ENCODE data around the gene METTL9. TPM values are rescaled to one million over a fixed set of nuclear protein-coding genes. Genes with fewer than 3 reads are reported as not detected.

METTL9 gene
- total RNA-seq, 4 donors from 2014 or later: 97.0 to 118 (median 108) TPM

DNA sequence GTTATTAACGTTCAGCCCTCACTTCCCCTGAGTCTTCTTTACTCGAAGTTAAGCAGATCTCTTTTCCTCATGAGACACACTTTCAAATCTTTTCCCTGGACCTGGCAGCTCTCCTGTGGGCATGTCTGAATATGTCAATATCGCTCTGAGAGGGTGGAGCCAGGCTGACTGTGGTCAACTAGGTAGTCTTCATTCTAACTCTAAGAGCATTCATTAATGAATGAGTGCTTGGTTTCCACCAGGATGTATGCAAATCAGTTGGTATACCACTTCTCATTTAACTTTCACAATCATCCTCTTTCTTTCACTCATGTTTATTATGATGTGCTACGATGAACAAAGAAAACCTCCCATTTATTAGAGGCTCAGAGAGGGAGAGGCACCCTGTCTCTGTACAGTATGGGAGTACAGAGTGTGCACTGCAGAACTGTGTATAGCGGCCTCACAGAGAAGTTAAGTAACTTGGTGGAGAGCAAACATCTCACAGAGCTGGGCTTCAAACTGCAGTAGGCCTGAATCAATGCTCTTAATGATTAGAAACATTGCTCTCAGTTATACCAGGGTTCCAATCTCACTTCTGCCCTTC lies 104.3 kb downstream of the METTL9 start:
- no peak overlapping the region for H3K4me3 ChIP-seq
- 71 to 75% methylated on average over 3 to 5 of the region's 5 CpGs for WGBS, 2 donors (ENCODE audit: low coverage in 1 of 2)
- H3K4me1 ChIP-seq: peaks cover 0 to 7% (median 3%) of the 10 kb centered on the region in 3 donors
- H3K36me3 ChIP-seq: no peaks in the 10 kb centered on the region
- peaks cover 8% of the 10 kb centered on the region for H3K27me3 ChIP-seq
- ATAC-seq: no peak
- no peaks in the 10 kb centered on the region for H3K9me3 ChIP-seq
- TF ChIP-seq CTCF (IDR thresholded peaks at IDR 0.05) (no peak), POLR2A (IDR thresholded peaks at IDR 0.05) (no peak), POLR2AphosphoS5 (IDR thresholded peaks at IDR 0.05) (no peak), EP300 (IDR thresholded peaks at IDR 0.05) (no peak)
- H3K27ac ChIP-seq: no peak overlapping the region

GRCh38 chr16:21704266-21704665 lies 104.9 kb downstream of the METTL9 start:
- WGBS, 2 donors (ENCODE audit: low coverage in 1 of 2): 87 to 89% methylated on average over 2 of the region's 5 CpGs
- H3K27ac ChIP-seq: no peak overlapping the region
- ATAC-seq: no peak

GRCh38 chr16:21704733-21705132 lies 105.4 kb downstream of the METTL9 start:
- 71 to 100% methylated on average over 1 to 3 of the region's 6 CpGs for WGBS, 2 donors (ENCODE audit: low coverage in 1 of 2)

More at GRCh38 chr16:21704266-21704665, 104.9 kb downstream of the METTL9 start:
- Histone ChIP-seq H3K9me3 (no peaks in the 10 kb centered on the region), H3K4me3 (no peak overlapping the region), H3K4me1 (peaks cover 0 to 8% (median 3%) of the 10 kb centered on the region in 3 donors), H3K27me3 (peaks cover 8% of the 10 kb centered on the region), H3K36me3 (no peaks in the 10 kb centered on the region)
- no peak for TF ChIP-seq CTCF (IDR thresholded peaks at IDR 0.05)
- TF ChIP-seq POLR2AphosphoS5 (IDR thresholded peaks at IDR 0.05): no peak
- TF ChIP-seq POLR2A (IDR thresholded peaks at IDR 0.05): no peak
- TF ChIP-seq EP300 (IDR thresholded peaks at IDR 0.05): no peak

More at GRCh38 chr16:21704733-21705132, 105.4 kb downstream of the METTL9 start:
- H3K36me3 ChIP-seq: no peaks in the 10 kb centered on the region
- no peaks in the 10 kb centered on the region for H3K9me3 ChIP-seq
- H3K27me3 ChIP-seq: peaks cover 8% of the 10 kb centered on the region
- H3K4me3 ChIP-seq: no peak overlapping the region
- no peak for ATAC-seq
- H3K4me1 ChIP-seq: peaks cover 0 to 8% (median 3%) of the 10 kb centered on the region in 3 donors
- no peak for TF ChIP-seq CTCF (IDR thresholded peaks at IDR 0.05)
- no peak for TF ChIP-seq EP300 (IDR thresholded peaks at IDR 0.05)
- no peak for TF ChIP-seq POLR2AphosphoS5 (IDR thresholded peaks at IDR 0.05)
- no peak for TF ChIP-seq POLR2A (IDR thresholded peaks at IDR 0.05)
- no peak overlapping the region for H3K27ac ChIP-seq

Small RNA genes lying within 50 kb of the gene (small RNA-seq; reads per million reads assigned to genes)
- gene RF00478 (0 reads per million in 4 donors), gene RNU6-1005P (0 reads per million in 4 donors), gene RNU6-196P (0 reads per million in 4 donors)

Other genes starting within 250 kb of the METTL9 start
- 1 to 10 TPM in 2 of 4 donors, under 1 TPM in 1, not detected in 1; 0.62 to 5.0 (median 1.4) TPM for gene IGSF6, start 53.0 kb downstream of the METTL9 start, total RNA-seq
- under 1 TPM in 1 of 4 donors, not detected in 3; 0.54 TPM for gene OTOA, start 64.4 kb downstream of the METTL9 start, total RNA-seq

All from gastroesophageal sphincter (tissue), 4 donors.